Measurements from ENCODE around the gene CBX3.
"Not testable (repeated sequence)": the region's sequence is repeated elsewhere in the genome, so short reads cannot be mapped to it uniquely, and the experiment has no call there.

Gene CBX3

GRCh38 chr7:26165950-26166683, 35.4 kb upstream of the CBX3 start:
- Mint-ChIP-seq H3K27ac (peak overlapping the region; percentile 83), H3K4me3 (no peak overlapping the region), H3K27me3 (no peaks in the 10 kb centered on the region), H3K36me3 (ENCODE audit: low read depth) (peaks cover 36% of the 10 kb centered on the region), H3K9me3 (no peaks in the 10 kb centered on the region), H3K4me1 (peaks cover 55% of the 10 kb centered on the region)
- DNase-seq: no peak
- peak; percentile 2 for ATAC-seq

- peaks cover 52% of the 10 kb centered on the region for H3K4me1 Mint-ChIP-seq
Measured at GRCh38 chr7:26166684-26167266, 34.8 kb upstream of the CBX3 start.

GRCh38 chr7:26167303-26167934, 34.1 kb upstream of the CBX3 start:
- peak overlapping the region; percentile 83 for H3K27ac Mint-ChIP-seq
- ATAC-seq (peak; percentile 61), DNase-seq (no peak)
- H3K36me3 Mint-ChIP-seq (ENCODE audit: low read depth): peaks cover 39% of the 10 kb centered on the region
- H3K4me3 Mint-ChIP-seq: peak overlapping the region; percentile 13
- no peaks in the 10 kb centered on the region for H3K9me3 Mint-ChIP-seq
- no peaks in the 10 kb centered on the region for H3K27me3 Mint-ChIP-seq
- H3K4me1 Mint-ChIP-seq: peaks cover 46% of the 10 kb centered on the region

More at GRCh38 chr7:26166684-26167266, 34.8 kb upstream of the CBX3 start:
- Mint-ChIP-seq H3K9me3 (no peaks in the 10 kb centered on the region), H3K27ac (peak overlapping the region; percentile 83), H3K36me3 (ENCODE audit: low read depth) (peaks cover 40% of the 10 kb centered on the region), H3K27me3 (no peaks in the 10 kb centered on the region), H3K4me3 (peak overlapping the region; percentile 6)
- DNase-seq: no peak
- ATAC-seq: peak; percentile 92

- ATAC-seq (no peak), DNase-seq (no peak)
- Mint-ChIP-seq H3K27me3 (no peaks in the 10 kb centered on the region), H3K27ac (no peak overlapping the region), H3K4me1 (peaks cover 38% of the 10 kb centered on the region), H3K36me3 (ENCODE audit: low read depth) (peaks cover 42% of the 10 kb centered on the region), H3K4me3 (no peak overlapping the region), H3K9me3 (no peaks in the 10 kb centered on the region)
Measured at GRCh38 chr7:26168458-26169023, 33.0 kb upstream of the CBX3 start.

GRCh38 chr7:26169271-26169670, 32.3 kb upstream of the CBX3 start:
- no peak overlapping the region for H3K4me3 Mint-ChIP-seq
- no peak for ATAC-seq
- no peaks in the 10 kb centered on the region for H3K27me3 Mint-ChIP-seq
- no peaks in the 10 kb centered on the region for H3K9me3 Mint-ChIP-seq
- no peak overlapping the region for H3K27ac Mint-ChIP-seq
- DNase-seq: no peak
- peaks cover 40% of the 10 kb centered on the region for H3K4me1 Mint-ChIP-seq
- H3K36me3 Mint-ChIP-seq (ENCODE audit: low read depth): peaks cover 45% of the 10 kb centered on the region

- no peak for ATAC-seq
- H3K27me3 Mint-ChIP-seq: no peaks in the 10 kb centered on the region
- H3K4me1 Mint-ChIP-seq: peaks cover 32% of the 10 kb centered on the region
- H3K36me3 Mint-ChIP-seq (ENCODE audit: low read depth): peaks cover 46% of the 10 kb centered on the region
- no peak overlapping the region for H3K27ac Mint-ChIP-seq
- no peaks in the 10 kb centered on the region for H3K9me3 Mint-ChIP-seq
- DNase-seq: no peak
- no peak overlapping the region for H3K4me3 Mint-ChIP-seq
Measured at GRCh38 chr7:26170663-26171062, 30.9 kb upstream of the CBX3 start.

GRCh38 chr7:26171601-26172000, 29.9 kb upstream of the CBX3 start:
- ATAC-seq (no peak), DNase-seq (no peak)
- no peaks in the 10 kb centered on the region for H3K27me3 Mint-ChIP-seq
- H3K4me3 Mint-ChIP-seq: no peak overlapping the region
- no peaks in the 10 kb centered on the region for H3K9me3 Mint-ChIP-seq
- H3K36me3 Mint-ChIP-seq (ENCODE audit: low read depth): peaks cover 46% of the 10 kb centered on the region
- peaks cover 22% of the 10 kb centered on the region for H3K4me1 Mint-ChIP-seq
- no peak overlapping the region for H3K27ac Mint-ChIP-seq

GRCh38 chr7:26172048-26172447, 29.5 kb upstream of the CBX3 start:
- DNase-seq (no peak), ATAC-seq (no peak)
- peaks cover 18% of the 10 kb centered on the region for H3K4me1 Mint-ChIP-seq
- H3K4me3 Mint-ChIP-seq: no peak overlapping the region
- no peaks in the 10 kb centered on the region for H3K9me3 Mint-ChIP-seq
- no peak overlapping the region for H3K27ac Mint-ChIP-seq
- H3K27me3 Mint-ChIP-seq: no peaks in the 10 kb centered on the region
- H3K36me3 Mint-ChIP-seq (ENCODE audit: low read depth): peaks cover 46% of the 10 kb centered on the region

GRCh38 chr7:26175903-26176302, 25.6 kb upstream of the CBX3 start:
- Mint-ChIP-seq H3K4me1 (peaks cover 33% of the 10 kb centered on the region), H3K36me3 (ENCODE audit: low read depth) (peaks cover 47% of the 10 kb centered on the region)
- not testable (repeated sequence) for DNase-seq, H3K9me3 Mint-ChIP-seq, H3K4me3 Mint-ChIP-seq, H3K27ac Mint-ChIP-seq, ATAC-seq, H3K27me3 Mint-ChIP-seq

- not testable (repeated sequence) for H3K9me3 Mint-ChIP-seq, H3K27ac Mint-ChIP-seq, H3K4me3 Mint-ChIP-seq, ATAC-seq, DNase-seq, H3K27me3 Mint-ChIP-seq
- H3K36me3 Mint-ChIP-seq (ENCODE audit: low read depth): peaks cover 45% of the 10 kb centered on the region
- peaks cover 36% of the 10 kb centered on the region for H3K4me1 Mint-ChIP-seq
Measured at GRCh38 chr7:26176696-26177095, 24.8 kb upstream of the CBX3 start.

- not testable (repeated sequence) for H3K27me3 Mint-ChIP-seq, H3K4me3 Mint-ChIP-seq, ATAC-seq, DNase-seq, H3K9me3 Mint-ChIP-seq
- H3K4me1 Mint-ChIP-seq: peaks cover 41% of the 10 kb centered on the region
- H3K27ac Mint-ChIP-seq: peak overlapping the region; percentile 60
- peaks cover 45% of the 10 kb centered on the region for H3K36me3 Mint-ChIP-seq (ENCODE audit: low read depth)
Measured at GRCh38 chr7:26177269-26177668, 24.3 kb upstream of the CBX3 start.

GRCh38 chr7:26178272-26178960, 23.1 kb upstream of the CBX3 start:
- Mint-ChIP-seq H3K27ac (no peak overlapping the region), H3K9me3 (no peaks in the 10 kb centered on the region), H3K4me3 (no peak overlapping the region), H3K27me3 (no peaks in the 10 kb centered on the region), H3K36me3 (ENCODE audit: low read depth) (peaks cover 36% of the 10 kb centered on the region), H3K4me1 (peaks cover 44% of the 10 kb centered on the region)
- ATAC-seq: no peak
- no peak for DNase-seq

- peaks cover 37% of the 10 kb centered on the region for H3K36me3 Mint-ChIP-seq (ENCODE audit: low read depth)
- ATAC-seq: no peak
- H3K27me3 Mint-ChIP-seq: no peaks in the 10 kb centered on the region
Measured at GRCh38 chr7:26179422-26179821, 22.1 kb upstream of the CBX3 start.

GRCh38 chr7:26179826-26180497, 21.6 kb upstream of the CBX3 start:
- H3K27me3 Mint-ChIP-seq: no peaks in the 10 kb centered on the region
- peaks cover 51% of the 10 kb centered on the region for H3K4me1 Mint-ChIP-seq

More at GRCh38 chr7:26179422-26179821, 22.1 kb upstream of the CBX3 start:
- DNase-seq: no peak
- Mint-ChIP-seq H3K27ac (no peak overlapping the region), H3K9me3 (no peaks in the 10 kb centered on the region), H3K4me3 (no peak overlapping the region), H3K4me1 (peaks cover 45% of the 10 kb centered on the region)

More at GRCh38 chr7:26179826-26180497, 21.6 kb upstream of the CBX3 start:
- DNase-seq: no peak
- no peaks in the 10 kb centered on the region for H3K9me3 Mint-ChIP-seq
- ATAC-seq: no peak
- H3K27ac Mint-ChIP-seq: no peak overlapping the region
- no peak overlapping the region for H3K4me3 Mint-ChIP-seq
- H3K36me3 Mint-ChIP-seq (ENCODE audit: low read depth): peaks cover 39% of the 10 kb centered on the region
